ENCODE data around the gene SIMC1.
A peak's percentile ranks its signal among the peaks of the same experiment; 100 is the strongest.
"Not testable (repeated sequence)": the region's sequence is repeated elsewhere in the genome, so short reads cannot be mapped to it uniquely, and the experiment has no call there.

Gene SIMC1

GRCh38 chr5:176214466-176215021 lies 23.7 kb upstream of the SIMC1 start:
- not testable (repeated sequence) for DNase-seq (ENCODE audit: insufficient read length, low spot score); FAIRE-seq

- not testable (repeated sequence) for DNase-seq (ENCODE audit: insufficient read length, low spot score); FAIRE-seq
Measured at GRCh38 chr5:176216393-176216916, 21.8 kb upstream of the SIMC1 start.

- not testable (repeated sequence) for DNase-seq (ENCODE audit: insufficient read length, low spot score); FAIRE-seq
Measured at GRCh38 chr5:176217188-176217729, 21.0 kb upstream of the SIMC1 start.

GRCh38 chr5:176217764-176218163 lies 20.5 kb upstream of the SIMC1 start:
- not testable (repeated sequence) for FAIRE-seq; DNase-seq (ENCODE audit: insufficient read length, low spot score)

- DNase-seq (ENCODE audit: insufficient read length, low spot score); FAIRE-seq: not testable (repeated sequence)
Measured at GRCh38 chr5:176222006-176222405, 16.2 kb upstream of the SIMC1 start.

GRCh38 chr5:176228358-176228757 lies 9.9 kb upstream of the SIMC1 start:
- FAIRE-seq; DNase-seq (ENCODE audit: insufficient read length, low spot score): not testable (repeated sequence)

- not testable (repeated sequence) for DNase-seq (ENCODE audit: insufficient read length, low spot score); FAIRE-seq
Measured at GRCh38 chr5:176233253-176233652, 5.0 kb upstream of the SIMC1 start.

- FAIRE-seq, result not testable (repeated sequence)
Measured at GRCh38 chr5:176235155-176235554, 3.1 kb upstream of the SIMC1 start.

GRCh38 chr5:176238645-176239283 lies 540 bp downstream of the SIMC1 start:
- not testable (repeated sequence) for FAIRE-seq; DNase-seq (ENCODE audit: insufficient read length, low spot score)

More at GRCh38 chr5:176235155-176235554, 3.1 kb upstream of the SIMC1 start:
- not testable (repeated sequence) for DNase-seq (ENCODE audit: insufficient read length, low spot score)

GRCh38 chr5:176239304-176239703 lies 1.1 kb downstream of the SIMC1 start:
- FAIRE-seq, result peak; percentile 92
- DNase-seq (ENCODE audit: insufficient read length, low spot score), result not testable (repeated sequence)

GRCh38 chr5:176244318-176244717 lies 6.1 kb downstream of the SIMC1 start:
- not testable (repeated sequence) for FAIRE-seq; DNase-seq (ENCODE audit: insufficient read length, low spot score)

- not testable (repeated sequence) for DNase-seq (ENCODE audit: insufficient read length, low spot score); FAIRE-seq
Measured at GRCh38 chr5:176245074-176245473, 6.8 kb downstream of the SIMC1 start.

GRCh38 chr5:176245489-176245888 lies 7.3 kb downstream of the SIMC1 start:
- FAIRE-seq, result not testable (repeated sequence)

GRCh38 chr5:176250691-176251090 lies 12.5 kb downstream of the SIMC1 start:
- DNase-seq (ENCODE audit: insufficient read length, low spot score); FAIRE-seq: not testable (repeated sequence)

More at GRCh38 chr5:176245489-176245888, 7.3 kb downstream of the SIMC1 start:
- not testable (repeated sequence) for DNase-seq (ENCODE audit: insufficient read length, low spot score)

- not testable (repeated sequence) for FAIRE-seq; DNase-seq (ENCODE audit: insufficient read length, low spot score)
Measured at GRCh38 chr5:176252171-176252570, 13.9 kb downstream of the SIMC1 start.

GRCh38 chr5:176253370-176254065 lies 15.3 kb downstream of the SIMC1 start:
- DNase-seq (ENCODE audit: insufficient read length, low spot score), result not testable (repeated sequence)
- FAIRE-seq, result peak; percentile 47

GRCh38 chr5:176254066-176254393 lies 15.8 kb downstream of the SIMC1 start:
- FAIRE-seq; DNase-seq (ENCODE audit: insufficient read length, low spot score): not testable (repeated sequence)

- peak; percentile 14 for FAIRE-seq
- not testable (repeated sequence) for DNase-seq (ENCODE audit: insufficient read length, low spot score)
Measured at GRCh38 chr5:176257871-176258505, 19.8 kb downstream of the SIMC1 start.

GRCh38 chr5:176260682-176261081 lies 22.5 kb downstream of the SIMC1 start:
- DNase-seq (ENCODE audit: insufficient read length, low spot score); FAIRE-seq: not testable (repeated sequence)

GRCh38 chr5:176266448-176266847 lies 28.2 kb downstream of the SIMC1 start:
- FAIRE-seq, result not testable (repeated sequence)

More at GRCh38 chr5:176266448-176266847, 28.2 kb downstream of the SIMC1 start:
- DNase-seq (ENCODE audit: insufficient read length, low spot score), result not testable (repeated sequence)

All from GM19239 (cell line).